NK-92 treated with Interleukin-12 subunit alpha and Interleukin-12 subunit beta, amount 100 ng/mL, for 24 hours (cell line): ENCODE results near the gene BRPF1.
A peak's percentile ranks its signal among the peaks of the same experiment; 100 is the strongest.

ENCODE experiments used
- DNase-seq: peaks from one replicate; lab custom pipeline; 2025; lab: John Stamatoyannopoulos, UW

BRPF1 gene

GRCh38 chr3:9787714-9788113, 56.2 kb downstream of the BRPF1 start:
- no peak for DNase-seq

GRCh38 chr3:9791127-9791526, 59.6 kb downstream of the BRPF1 start:
- DNase-seq: no peak

- no peak for DNase-seq
Measured at GRCh38 chr3:9791790-9792404, 60.4 kb downstream of the BRPF1 start.

GRCh38 chr3:9792405-9793160, 61.0 kb downstream of the BRPF1 start, which contains the start of the genes ARPC4 and TADA3:
ARPC4 (plus strand) TSS chr3:9793082; CDS start chr3:9793122, 40 bp downstream.
TADA3 (minus strand) TSS chr3:9792473; CDS start chr3:9791466, 1,007 bp downstream.
- DNase-seq: peak; percentile 94

GRCh38 chr3:9793161-9793781, 61.7 kb downstream of the BRPF1 start:
- no peak for DNase-seq

GRCh38 chr3:9794400-9794799, 62.9 kb downstream of the BRPF1 start:
- no peak for DNase-seq

GRCh38 chr3:9795207-9795606, 63.7 kb downstream of the BRPF1 start:
- DNase-seq: no peak

GRCh38 chr3:9797196-9797945, 65.8 kb downstream of the BRPF1 start:
- no peak for DNase-seq
